HCT116 (cell line): ENCODE data around the gene TENT5D. TPM values are rescaled to one million over a fixed set of nuclear protein-coding genes. Genes with fewer than 3 reads are reported as not detected.

Experiments used
- ATAC-seq: fragments of 200-7000 bp; cut with Tn5 transposase; 2 replicates; pipeline ENCODE4 v1.9.1; 2020; ENCODE audit warnings: mild to moderate bottlenecking, moderate library complexity
- BruUV-seq: library from RNA; stranded (reverse); fragments of 400-500 nt; replicated peaks from 2 replicates; lab custom pipeline; 2021; lab: Mats Ljungman, UMichigan
- CTCF ChIA-PET: fragments of 300-600 bp; sonication (Branson Sonifier 250); formaldehyde crosslinking; loops from one replicate; lab custom pipeline; 2021; ENCODE audit warnings: antibody characterized with exemption; lab: Charles Lee
- POLR2A ChIA-PET: fragments of 300-600, 350-600 bp; sonication (Branson Sonifier 250); formaldehyde crosslinking; loops from one replicate; lab custom pipeline; 2021; ENCODE audit warnings: antibody characterized with exemption; lab: Charles Lee
- RAD21 ChIA-PET, 2 experiments: fragments of 300-600 bp; sonication (Branson Sonifier 250); formaldehyde crosslinking; loops; one replicate each; lab custom pipeline; 2023; ENCODE audit warnings: low total read pairs in 2 of 2; ENCODE audit not compliant: uncharacterized antibody in 2 of 2, unreplicated experiment in 2 of 2, low non-redundant PET in 1 of 2; lab: Charles Lee
- DNase-seq: peaks from one replicate; pipeline ENCODE4 v3.0.0-alpha.2; 2010; ENCODE audit warnings: low read depth, low spot score
- H2AFZ ChIP-seq: fragments of 200-600 bp; shearing (Covaris generic), sonication (generic); 2 replicates; pipeline ENCODE4 v1.6.1; 2017; ENCODE audit warnings: low read depth, mixed run types, mixed read lengths, antibody characterized with exemption, low read length; ENCODE audit not compliant: poor library complexity, severe bottlenecking
- H3K27ac ChIP-seq: 2 replicates; pipeline ENCODE4 v1.5.1; 2012; ENCODE audit warnings: low read depth, low read length
- H3K27me3 ChIP-seq: fragments of 200-600 bp; sonication (generic); 2 replicates; pipeline ENCODE4 v1.6.1; 2016; ENCODE audit warnings: mixed run types, low read length, mixed read lengths; ENCODE audit not compliant: insufficient read depth
- H3K36me3 ChIP-seq, 2 experiments: fragments of 200-500 bp in 1 of 2; fragments of 200-600 bp in 1 of 2; sonication (Bioruptor generic) in 1 of 2; sonication (generic) in 1 of 2; 2 replicates each; pipeline versions ENCODE4 v1.5.1 to v1.6.1; 2014 to 2016; ENCODE audit warnings: low read length in 2 of 2, inconsistent platforms in 1 of 2, mixed read lengths in 1 of 2, mixed run types in 1 of 2; ENCODE audit not compliant: insufficient read depth in 2 of 2, control insufficient read depth in 1 of 2
- H3K4me1 ChIP-seq, 2 experiments: fragments of 200-600 bp in 1 of 2; sonication (generic) in 1 of 2; 2 replicates each; pipeline versions ENCODE4 v1.5.1 to v1.6.1; 2012 to 2017; ENCODE audit warnings: low read length in 2 of 2, inconsistent platforms in 1 of 2, mild to moderate bottlenecking in 1 of 2, mixed read lengths in 1 of 2, mixed run types in 1 of 2, moderate library complexity in 1 of 2; ENCODE audit not compliant: insufficient read depth in 2 of 2, control insufficient read depth in 1 of 2
- H3K4me2 ChIP-seq: fragments of 200-600 bp; sonication (generic); 2 replicates; pipeline ENCODE4 v1.6.1; 2017; ENCODE audit warnings: mixed run types, low read length, mixed read lengths
- H3K4me3 ChIP-seq, 2 experiments: fragments of 200-600 bp in 1 of 2; sonication (generic) in 1 of 2; replicated peaks in 1 of 2; 2 replicates each; pipeline ENCODE4 v1.5.1; 2011 to 2016; ENCODE audit warnings: low read length in 2 of 2, control low read depth in 1 of 2, low read depth in 1 of 2, mild to moderate bottlenecking in 1 of 2, mixed read lengths in 1 of 2, mixed run types in 1 of 2
- H3K79me2 ChIP-seq: fragments of 200-600 bp; sonication (generic); 2 replicates; pipeline ENCODE4 v1.6.1; 2017; ENCODE audit warnings: mild to moderate bottlenecking, mixed run types, low read length, moderate library complexity, mixed read lengths; ENCODE audit not compliant: insufficient read depth
- H3K9ac ChIP-seq: fragments of 200-600 bp; sonication (generic); 2 replicates; pipeline ENCODE4 v1.6.1; 2016; ENCODE audit warnings: low read length, mixed read lengths
- H3K9me2 ChIP-seq: fragments of 200-600 bp; sonication (generic), shearing (Covaris generic); 2 replicates; pipeline ENCODE4 v1.6.1; 2017; ENCODE audit warnings: mixed run types, mild to moderate bottlenecking, moderate library complexity; ENCODE audit not compliant: insufficient read depth
- H3K9me3 ChIP-seq, 2 experiments: fragments of 200-500 bp in 1 of 2; fragments of 200-600 bp in 1 of 2; sonication (Bioruptor generic) in 1 of 2; sonication (generic) in 1 of 2; 2 replicates each; pipeline ENCODE4 v1.6.1; 2014 to 2017; ENCODE audit warnings: low read length in 2 of 2, mixed read lengths in 2 of 2, inconsistent platforms in 1 of 2, low read depth in 1 of 2, mild to moderate bottlenecking in 1 of 2, mixed run types in 1 of 2, moderate library complexity in 1 of 2; ENCODE audit not compliant: control insufficient read depth in 1 of 2, insufficient read depth in 1 of 2
- H4K20me1 ChIP-seq: fragments of 200-600 bp; sonication (generic), shearing (Covaris generic); 2 replicates; pipeline ENCODE4 v1.6.1; 2017; ENCODE audit warnings: mixed run types, mild to moderate bottlenecking, moderate library complexity; ENCODE audit not compliant: insufficient read depth
- CBX3 ChIP-seq: IDR thresholded peaks from 2 replicates; pipeline ENCODE4 v1.6.1; 2012; ENCODE audit warnings: low read depth
- CEBPB ChIP-seq: IDR thresholded peaks from 2 replicates; pipeline ENCODE4 v1.6.1; 2012; ENCODE audit warnings: low read depth
- EGR1 ChIP-seq: IDR thresholded peaks from 2 replicates; pipeline ENCODE4 v1.6.1; 2012; ENCODE audit warnings: low read depth
- ELF1 ChIP-seq: IDR thresholded peaks from 2 replicates; pipeline ENCODE4 v1.6.1; 2012; ENCODE audit warnings: low read depth, borderline replicate concordance
- FOSL1 ChIP-seq: IDR thresholded peaks from 2 replicates; pipeline ENCODE4 v1.6.1; 2012; ENCODE audit warnings: low read depth
- JUND ChIP-seq: IDR thresholded peaks from 2 replicates; pipeline ENCODE4 v1.6.1; 2012
- POLR2A ChIP-seq: IDR thresholded peaks from 2 replicates; pipeline ENCODE4 v1.7.0; 2011; ENCODE audit warnings: borderline replicate concordance; ENCODE audit not compliant: insufficient read depth, insufficient read length; ENCODE audit errors: extremely low read depth
- POLR2AphosphoS5 ChIP-seq: IDR thresholded peaks from 2 replicates; pipeline ENCODE4 v1.6.1; 2011; ENCODE audit warnings: mild to moderate bottlenecking, low read depth, low read length, moderate library complexity
- RAD21 ChIP-seq: IDR thresholded peaks from 2 replicates; pipeline ENCODE4 v1.6.1; 2012; ENCODE audit warnings: low read depth, mild to moderate bottlenecking
- SIN3A ChIP-seq: IDR thresholded peaks from 2 replicates; pipeline ENCODE4 v1.6.1; 2012; ENCODE audit warnings: low read depth
- SP1 ChIP-seq: IDR thresholded peaks from 2 replicates; pipeline ENCODE4 v1.6.1; 2012; ENCODE audit warnings: low read depth
- SRF ChIP-seq: IDR thresholded peaks from 2 replicates; pipeline ENCODE4 v1.6.1; 2012; ENCODE audit warnings: low read depth
- ZFX ChIP-seq: fragments of 450-650 bp; IDR thresholded peaks from 2 replicates; pipeline ENCODE4 v1.6.1; 2017
- ZNF274 ChIP-seq: fragments of 200-500 bp; sonication (Bioruptor generic); IDR thresholded peaks from 2 replicates; pipeline ENCODE4 v1.6.1; 2014; ENCODE audit warnings: mild to moderate bottlenecking, low read depth, low read length, inconsistent platforms
- intact Hi-C: fragments of 100-400 bp; cut with micrococcal nuclease; formaldehyde crosslinking; loops from 2 replicates; pipeline ENCODE4 v1.10.0; 2022
- total RNA-seq: library from RNA; stranded (reverse); gene quantifications from one replicate; pipeline ENCODE4 v1.2.1, GENCODE V29; 2021; ENCODE audit not compliant: unreplicated experiment
- TF ChIP-seq, protein P1 (sequence below): IDR thresholded peaks from 2 replicates; pipeline ENCODE4 v1.6.1; 2012; ENCODE audit warnings: low read depth
- TF ChIP-seq, protein P2 (sequence below): IDR thresholded peaks from 2 replicates; pipeline ENCODE4 v1.6.1; 2012
- TF ChIP-seq, protein P3 (sequence below), 3 experiments: fragments of 200-600 bp in 1 of 3; sonication (generic) in 1 of 3; IDR thresholded peaks in 2 of 3; conservative IDR thresholded peaks in 1 of 3; 2 replicates each; pipeline ENCODE4 v1.5.1; 2012 to 2017; ENCODE audit warnings: low read depth in 2 of 3, low read length in 2 of 3, antibody characterized with exemption in 1 of 3, borderline replicate concordance in 1 of 3, control low read depth in 1 of 3, mild to moderate bottlenecking in 1 of 3, mixed read lengths in 1 of 3, mixed run types in 1 of 3, moderate library complexity in 1 of 3; ENCODE audit not compliant: insufficient read depth in 1 of 3
- TF ChIP-seq, protein P4 (sequence below): IDR thresholded peaks from 2 replicates; pipeline ENCODE4 v1.6.1; 2012
- TF ChIP-seq, protein P5 (sequence below): IDR thresholded peaks from 2 replicates; pipeline ENCODE4 v1.6.1; 2011; ENCODE audit warnings: mild to moderate bottlenecking, low read length, moderate library complexity; ENCODE audit not compliant: insufficient replicate concordance; ENCODE audit errors: extremely low read depth

TENT5D gene
- total RNA-seq, 1 experiment from 2014 or later: not detected

DNA sequence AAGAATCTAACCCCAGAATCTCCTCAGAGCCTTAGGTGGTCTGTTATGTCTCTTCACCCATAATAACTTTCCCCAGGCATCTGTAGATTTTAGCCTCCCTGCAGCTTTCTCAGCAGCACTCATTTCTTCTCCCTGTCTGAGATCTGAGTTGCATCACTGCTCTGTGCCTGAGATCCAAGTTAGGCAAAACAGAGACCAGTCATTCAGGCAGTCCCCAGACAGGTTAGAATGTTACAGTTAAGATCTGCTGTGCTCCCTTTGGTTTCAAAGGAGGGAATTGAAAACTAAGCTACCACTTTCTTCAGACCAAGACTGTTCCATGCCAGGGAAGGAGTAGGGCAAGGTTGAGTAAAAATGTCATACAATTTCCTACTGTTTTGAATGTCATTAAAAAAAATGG is 65.3 kb downstream of the TENT5D start:
- TF ChIP-seq SP1: no peak
- no peak for TF ChIP-seq SIN3A
- no peak for TF ChIP-seq CBX3
- TF ChIP-seq, protein P1, sequence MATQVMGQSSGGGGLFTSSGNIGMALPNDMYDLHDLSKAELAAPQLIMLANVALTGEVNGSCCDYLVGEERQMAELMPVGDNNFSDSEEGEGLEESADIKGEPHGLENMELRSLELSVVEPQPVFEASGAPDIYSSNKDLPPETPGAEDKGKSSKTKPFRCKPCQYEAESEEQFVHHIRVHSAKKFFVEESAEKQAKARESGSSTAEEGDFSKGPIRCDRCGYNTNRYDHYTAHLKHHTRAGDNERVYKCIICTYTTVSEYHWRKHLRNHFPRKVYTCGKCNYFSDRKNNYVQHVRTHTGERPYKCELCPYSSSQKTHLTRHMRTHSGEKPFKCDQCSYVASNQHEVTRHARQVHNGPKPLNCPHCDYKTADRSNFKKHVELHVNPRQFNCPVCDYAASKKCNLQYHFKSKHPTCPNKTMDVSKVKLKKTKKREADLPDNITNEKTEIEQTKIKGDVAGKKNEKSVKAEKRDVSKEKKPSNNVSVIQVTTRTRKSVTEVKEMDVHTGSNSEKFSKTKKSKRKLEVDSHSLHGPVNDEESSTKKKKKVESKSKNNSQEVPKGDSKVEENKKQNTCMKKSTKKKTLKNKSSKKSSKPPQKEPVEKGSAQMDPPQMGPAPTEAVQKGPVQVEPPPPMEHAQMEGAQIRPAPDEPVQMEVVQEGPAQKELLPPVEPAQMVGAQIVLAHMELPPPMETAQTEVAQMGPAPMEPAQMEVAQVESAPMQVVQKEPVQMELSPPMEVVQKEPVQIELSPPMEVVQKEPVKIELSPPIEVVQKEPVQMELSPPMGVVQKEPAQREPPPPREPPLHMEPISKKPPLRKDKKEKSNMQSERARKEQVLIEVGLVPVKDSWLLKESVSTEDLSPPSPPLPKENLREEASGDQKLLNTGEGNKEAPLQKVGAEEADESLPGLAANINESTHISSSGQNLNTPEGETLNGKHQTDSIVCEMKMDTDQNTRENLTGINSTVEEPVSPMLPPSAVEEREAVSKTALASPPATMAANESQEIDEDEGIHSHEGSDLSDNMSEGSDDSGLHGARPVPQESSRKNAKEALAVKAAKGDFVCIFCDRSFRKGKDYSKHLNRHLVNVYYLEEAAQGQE: no peak
- TF ChIP-seq RAD21: no peak
- TF ChIP-seq, protein P2, sequence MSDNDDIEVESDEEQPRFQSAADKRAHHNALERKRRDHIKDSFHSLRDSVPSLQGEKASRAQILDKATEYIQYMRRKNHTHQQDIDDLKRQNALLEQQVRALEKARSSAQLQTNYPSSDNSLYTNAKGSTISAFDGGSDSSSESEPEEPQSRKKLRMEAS: no peak
- no peak for TF ChIP-seq CEBPB
- no peak for TF ChIP-seq SRF
- TF ChIP-seq ZNF274: no peak
- TF ChIP-seq, protein P3, sequence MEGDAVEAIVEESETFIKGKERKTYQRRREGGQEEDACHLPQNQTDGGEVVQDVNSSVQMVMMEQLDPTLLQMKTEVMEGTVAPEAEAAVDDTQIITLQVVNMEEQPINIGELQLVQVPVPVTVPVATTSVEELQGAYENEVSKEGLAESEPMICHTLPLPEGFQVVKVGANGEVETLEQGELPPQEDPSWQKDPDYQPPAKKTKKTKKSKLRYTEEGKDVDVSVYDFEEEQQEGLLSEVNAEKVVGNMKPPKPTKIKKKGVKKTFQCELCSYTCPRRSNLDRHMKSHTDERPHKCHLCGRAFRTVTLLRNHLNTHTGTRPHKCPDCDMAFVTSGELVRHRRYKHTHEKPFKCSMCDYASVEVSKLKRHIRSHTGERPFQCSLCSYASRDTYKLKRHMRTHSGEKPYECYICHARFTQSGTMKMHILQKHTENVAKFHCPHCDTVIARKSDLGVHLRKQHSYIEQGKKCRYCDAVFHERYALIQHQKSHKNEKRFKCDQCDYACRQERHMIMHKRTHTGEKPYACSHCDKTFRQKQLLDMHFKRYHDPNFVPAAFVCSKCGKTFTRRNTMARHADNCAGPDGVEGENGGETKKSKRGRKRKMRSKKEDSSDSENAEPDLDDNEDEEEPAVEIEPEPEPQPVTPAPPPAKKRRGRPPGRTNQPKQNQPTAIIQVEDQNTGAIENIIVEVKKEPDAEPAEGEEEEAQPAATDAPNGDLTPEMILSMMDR (IDR thresholded peaks at IDR 0.05 in 2 of 3, conservative IDR thresholded peaks at IDR 0.05 in 1 of 3; ENCODE audit: borderline replicate concordance in 1 of 3, insufficient read depth in 1 of 3, low read depth in 2 of 3, low read length in 2 of 3): no peak
- no peak for TF ChIP-seq ZFX
- TF ChIP-seq EGR1: no peak
- no peak for TF ChIP-seq ELF1
- TF ChIP-seq POLR2A: no peak
- no peak for TF ChIP-seq POLR2AphosphoS5
- no peak for TF ChIP-seq JUND
- TF ChIP-seq, protein P4, sequence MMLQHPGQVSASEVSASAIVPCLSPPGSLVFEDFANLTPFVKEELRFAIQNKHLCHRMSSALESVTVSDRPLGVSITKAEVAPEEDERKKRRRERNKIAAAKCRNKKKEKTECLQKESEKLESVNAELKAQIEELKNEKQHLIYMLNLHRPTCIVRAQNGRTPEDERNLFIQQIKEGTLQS: no peak
- TF ChIP-seq, protein P5, sequence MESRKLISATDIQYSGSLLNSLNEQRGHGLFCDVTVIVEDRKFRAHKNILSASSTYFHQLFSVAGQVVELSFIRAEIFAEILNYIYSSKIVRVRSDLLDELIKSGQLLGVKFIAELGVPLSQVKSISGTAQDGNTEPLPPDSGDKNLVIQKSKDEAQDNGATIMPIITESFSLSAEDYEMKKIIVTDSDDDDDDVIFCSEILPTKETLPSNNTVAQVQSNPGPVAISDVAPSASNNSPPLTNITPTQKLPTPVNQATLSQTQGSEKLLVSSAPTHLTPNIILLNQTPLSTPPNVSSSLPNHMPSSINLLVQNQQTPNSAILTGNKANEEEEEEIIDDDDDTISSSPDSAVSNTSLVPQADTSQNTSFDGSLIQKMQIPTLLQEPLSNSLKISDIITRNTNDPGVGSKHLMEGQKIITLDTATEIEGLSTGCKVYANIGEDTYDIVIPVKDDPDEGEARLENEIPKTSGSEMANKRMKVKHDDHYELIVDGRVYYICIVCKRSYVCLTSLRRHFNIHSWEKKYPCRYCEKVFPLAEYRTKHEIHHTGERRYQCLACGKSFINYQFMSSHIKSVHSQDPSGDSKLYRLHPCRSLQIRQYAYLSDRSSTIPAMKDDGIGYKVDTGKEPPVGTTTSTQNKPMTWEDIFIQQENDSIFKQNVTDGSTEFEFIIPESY: no peak
- TF ChIP-seq FOSL1: no peak
- CTCF ChIA-PET: no interaction called here
- intact Hi-C loops: no loop called here

More for the DNA sequence above, 65.3 kb downstream of the TENT5D start:
- H3K4me2 ChIP-seq: no peak overlapping the region
- H3K4me1 ChIP-seq: no peaks in the 10 kb centered on the region
- no peak overlapping the region for H3K4me3 ChIP-seq
- H3K27ac ChIP-seq: no peak overlapping the region
- no peak overlapping the region for H3K9ac ChIP-seq
- no peaks in the 10 kb centered on the region for H3K9me2 ChIP-seq
- no peaks in the 10 kb centered on the region for H3K27me3 ChIP-seq
- H3K9me3 ChIP-seq: no peaks in the 10 kb centered on the region
- no peaks in the 10 kb centered on the region for H4K20me1 ChIP-seq
- ATAC-seq (no peak), DNase-seq (no peak)
- H3K79me2 ChIP-seq: no peaks in the 10 kb centered on the region
- H3K36me3 ChIP-seq: no peaks in the 10 kb centered on the region
- H2AFZ ChIP-seq: no peak overlapping the region
- POLR2A ChIA-PET: no interaction called here
- RAD21 ChIA-PET: no interaction called here
- no TSS peak for BruUV-seq
